Activated gamma-delta T cell (primary cell): ENCODE measurements around the gene PRKG2.

Source experiments
- DNase-seq: peaks from one replicate; lab custom pipeline; 2025; lab: John Stamatoyannopoulos, UW

The PRKG2 gene

GRCh38 chr4:81038636-81039350, 176.2 kb downstream of the PRKG2 start:
- no peak for DNase-seq
